HG03571 (cell line): Measurements from ENCODE around the gene PTPRCAP.
"Not testable (repeated sequence)": the region's sequence is repeated elsewhere in the genome, so short reads cannot be mapped to it uniquely, and the experiment has no call there.

Experiments
- ATAC-seq: cut with Tn5 transposase; IDR thresholded peaks from one replicate; pipeline ENCODE4 v1.9.1; 2021; ENCODE audit not compliant: unreplicated experiment

PTPRCAP gene

DNA sequence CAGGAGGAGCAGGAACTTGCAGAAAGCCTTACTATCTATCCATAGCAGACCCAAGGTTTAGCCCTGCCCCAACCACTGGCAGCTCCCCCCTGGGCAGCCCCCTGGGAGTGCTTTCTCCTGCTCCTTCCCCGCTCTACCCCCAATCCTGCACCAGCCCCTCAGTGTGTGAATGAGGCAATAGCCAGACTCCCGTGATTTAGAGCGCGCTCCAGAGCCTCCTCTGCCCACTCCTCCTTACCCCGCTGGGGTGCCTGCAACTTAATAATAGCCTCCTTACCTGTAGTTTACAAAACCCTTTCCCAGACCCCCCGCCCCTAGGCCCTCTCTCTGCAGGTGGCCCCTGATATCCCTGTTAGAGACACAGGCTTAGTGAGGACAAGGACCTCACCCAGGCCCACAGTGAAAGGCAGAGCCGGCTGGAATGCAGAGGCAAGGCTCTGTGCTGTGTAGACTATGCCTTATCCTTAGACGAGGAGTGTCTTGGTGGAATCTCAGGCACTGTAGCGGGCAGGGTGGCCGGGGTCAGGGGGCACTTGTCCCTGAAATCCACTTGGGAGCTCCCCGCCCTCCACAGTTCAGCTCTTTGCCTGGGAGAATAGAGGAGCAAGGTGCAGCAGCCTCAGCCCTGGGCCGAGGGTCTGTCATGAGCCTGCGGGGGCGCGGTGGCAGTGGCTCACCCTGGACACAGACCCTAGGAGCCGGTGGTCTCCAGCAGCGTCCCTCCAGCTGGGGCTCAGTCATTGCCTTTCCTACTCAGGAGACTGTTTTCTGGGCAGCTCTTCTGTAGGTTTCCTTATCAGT lies 26.3 kb downstream of the PTPRCAP start:
- no peak for ATAC-seq

DNA sequence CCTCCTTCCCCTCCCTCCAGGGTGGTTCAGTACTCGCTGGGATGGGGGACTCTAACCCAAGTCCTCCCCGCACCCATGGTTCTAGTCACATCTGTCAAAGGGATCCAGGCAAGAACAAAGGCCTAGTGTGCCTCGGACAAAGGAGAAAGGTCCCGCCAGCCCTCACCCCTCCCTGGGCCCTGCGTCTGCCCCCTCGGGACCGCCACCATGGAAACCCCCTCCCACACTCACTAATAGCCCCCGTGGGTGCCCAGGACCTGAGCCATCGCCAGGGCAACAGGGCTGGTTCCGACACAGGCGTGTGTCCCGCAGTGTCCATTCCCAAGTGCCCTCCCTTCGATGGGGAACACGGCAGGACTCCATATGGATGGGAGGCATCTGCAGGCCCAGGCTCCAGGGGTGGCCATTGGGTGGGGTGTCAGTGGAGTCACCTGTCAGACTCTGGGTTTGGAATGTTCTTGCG lies 27.1 kb downstream of the PTPRCAP start:
- no peak for ATAC-seq

DNA sequence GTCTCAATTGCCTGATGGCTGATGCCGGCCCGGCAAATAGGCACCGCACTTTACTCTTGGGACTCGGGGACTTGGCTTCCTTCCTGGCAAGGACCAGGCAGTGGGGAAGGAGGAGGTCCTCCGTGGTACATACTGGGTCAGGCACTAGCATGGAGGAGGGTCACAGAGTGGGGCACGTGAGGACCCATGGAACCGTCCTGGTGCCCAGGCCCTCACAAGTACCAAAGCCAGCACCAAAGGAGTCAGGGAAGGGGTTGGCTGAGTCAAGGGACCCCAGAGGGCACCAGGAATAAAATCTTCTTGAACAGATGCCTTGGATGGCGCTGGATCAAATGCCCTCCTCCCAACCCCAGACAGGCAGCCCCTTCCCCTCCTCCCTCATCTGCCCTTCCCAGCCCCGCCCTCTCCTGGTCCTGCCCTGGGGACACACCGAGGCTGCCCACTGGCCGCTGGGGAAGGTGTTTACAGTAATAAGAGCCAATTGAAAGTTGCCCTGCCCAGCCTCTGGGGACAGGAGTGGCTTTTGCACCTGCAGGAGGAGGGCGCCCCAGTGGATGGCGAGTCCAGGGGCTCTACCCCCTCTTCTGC lies 27.6 kb downstream of the PTPRCAP start:
- ATAC-seq = no peak

DNA sequence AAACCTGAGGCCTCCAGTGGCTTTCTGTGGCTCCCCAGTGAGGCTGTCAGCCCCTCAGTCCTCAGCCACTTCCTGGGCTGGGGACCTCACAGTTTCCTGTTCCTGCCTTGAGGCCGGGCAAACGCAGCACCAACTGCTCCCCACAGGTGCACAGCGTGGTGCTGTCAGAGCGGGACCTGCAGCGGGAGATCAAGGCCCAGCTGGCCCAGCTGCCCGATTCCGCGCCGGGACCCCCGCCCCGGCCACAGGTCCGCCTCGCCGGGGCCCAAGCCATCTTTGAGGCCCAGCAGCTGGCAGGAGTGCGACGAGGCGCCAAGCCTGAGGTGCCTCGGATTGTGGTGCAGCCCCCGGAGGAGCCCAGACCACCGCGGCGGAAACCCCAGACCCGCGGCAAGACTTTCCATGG lies 28.2 kb downstream of the PTPRCAP start:
- peak; percentile 50 for ATAC-seq

DNA sequence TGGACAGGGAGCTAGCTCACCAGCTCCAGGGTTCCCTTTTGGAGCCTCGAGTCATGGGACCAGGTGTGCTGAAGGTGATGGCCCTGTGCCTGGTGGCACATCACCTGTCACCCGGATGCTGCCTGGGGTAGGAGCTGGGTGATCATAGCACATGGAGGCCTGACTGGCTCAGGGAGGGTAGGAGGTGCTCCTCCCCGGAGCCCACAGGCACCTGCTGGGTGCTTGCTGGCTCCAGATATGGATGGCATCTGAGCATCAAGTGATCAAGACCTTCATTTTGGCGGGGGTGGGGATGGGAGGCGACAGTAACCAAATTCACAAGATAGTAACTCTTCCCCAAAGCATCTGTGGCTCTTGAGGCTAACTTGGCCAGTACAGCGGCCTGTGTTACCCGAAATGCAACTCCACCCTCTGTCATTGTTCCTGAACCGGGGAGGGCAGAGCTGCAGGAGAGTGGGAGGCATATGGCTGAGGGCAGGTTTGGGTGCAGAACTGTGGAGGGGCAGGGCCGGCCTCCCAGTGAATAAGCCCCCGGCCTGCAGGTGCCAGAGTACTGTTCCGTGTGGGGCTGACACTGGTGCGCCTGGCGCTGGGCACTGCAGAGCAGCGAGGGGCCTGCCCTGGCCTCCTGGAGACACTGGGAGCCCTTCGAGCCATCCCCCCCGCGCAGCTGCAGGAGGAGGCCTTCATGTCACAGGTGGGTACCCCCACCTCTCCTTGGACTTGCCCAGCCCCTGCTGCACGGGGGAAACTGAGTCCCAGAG lies 28.9 kb downstream of the PTPRCAP start:
- ATAC-seq = no peak

DNA sequence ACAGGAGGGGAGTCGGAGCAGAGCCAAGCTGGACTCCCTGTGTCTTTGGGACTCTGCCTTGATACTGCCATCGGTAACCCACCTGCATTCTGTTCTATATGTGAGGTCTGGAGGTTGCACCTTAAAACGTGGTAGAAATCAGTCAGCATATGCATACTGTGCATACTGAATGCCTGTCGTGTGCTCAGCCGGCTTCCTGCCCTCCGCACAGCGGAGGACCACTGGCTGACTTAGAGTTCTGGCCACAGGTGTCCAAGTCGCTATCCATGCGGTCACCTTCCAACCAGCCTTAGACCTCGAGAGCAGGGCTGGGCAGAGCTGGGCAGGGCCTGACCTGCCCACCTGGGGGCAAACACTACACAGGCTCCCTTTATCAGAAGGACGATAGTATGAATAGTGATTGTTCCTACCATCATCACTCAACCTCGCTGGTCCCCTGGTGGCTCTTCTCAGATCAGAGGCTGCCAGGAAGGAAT lies 29.8 kb downstream of the PTPRCAP start:
- ATAC-seq = no peak

DNA sequence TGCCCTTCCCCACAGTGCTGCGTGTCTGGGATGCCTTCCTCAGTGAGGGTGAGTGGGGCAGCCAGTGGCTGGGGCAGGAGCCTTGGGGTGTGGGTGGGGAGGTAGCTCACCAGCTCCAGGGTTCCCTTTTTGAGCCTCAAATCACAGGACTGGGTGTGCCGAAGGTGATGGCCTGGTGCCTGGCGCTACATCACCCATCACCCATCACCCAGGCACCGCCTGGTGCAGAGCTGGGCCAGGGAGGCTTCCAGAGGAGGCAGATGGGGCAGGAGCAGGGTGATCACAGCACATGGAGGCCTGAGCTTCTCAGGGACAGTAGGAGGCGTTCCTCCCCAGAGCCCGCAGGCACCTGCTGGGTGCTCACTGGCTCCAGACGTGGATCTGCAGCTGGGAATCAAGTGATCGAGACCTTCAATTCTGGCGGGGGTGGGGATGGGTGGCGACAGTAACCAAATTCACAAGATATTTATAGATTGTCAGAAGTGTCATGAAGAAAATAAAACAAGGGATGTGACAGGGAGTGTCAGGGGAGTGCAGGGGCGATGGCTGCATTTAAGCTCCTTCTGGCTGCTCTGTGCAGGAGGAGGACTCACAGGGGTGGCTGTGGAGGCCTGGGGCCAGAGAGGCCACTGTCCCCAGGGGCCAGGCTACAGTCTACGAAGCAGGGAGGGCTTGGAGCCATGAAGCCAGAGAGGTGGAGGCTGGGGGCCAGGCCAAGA lies 30.4 kb downstream of the PTPRCAP start:
- ATAC-seq = no peak

DNA sequence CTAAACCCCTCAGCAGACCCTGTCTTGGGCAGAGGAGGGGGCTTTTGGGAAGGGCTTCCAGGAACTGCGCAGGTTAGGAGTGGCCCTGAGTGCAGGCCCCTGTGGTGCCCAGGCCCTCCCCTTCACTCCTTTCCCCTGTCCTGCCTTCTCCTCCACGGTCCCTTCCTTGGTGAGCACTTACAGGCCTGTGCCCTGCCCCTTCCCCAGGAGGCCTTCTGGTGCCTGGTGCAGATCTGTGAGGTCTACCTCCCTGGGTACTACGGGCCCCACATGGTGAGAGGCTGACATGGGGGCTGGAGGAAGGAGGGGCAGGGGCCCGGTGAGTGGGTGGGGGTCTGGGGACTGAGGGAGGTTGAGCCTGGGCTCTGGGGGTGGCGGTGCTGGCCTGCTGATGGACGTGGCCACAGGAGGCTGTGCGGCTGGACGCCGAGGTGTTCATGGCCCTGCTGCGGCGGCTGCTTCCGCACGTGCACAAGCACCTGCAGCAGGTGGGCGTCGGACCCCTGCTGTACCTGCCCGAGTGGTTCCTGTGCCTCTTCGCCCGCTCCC lies 31.0 kb downstream of the PTPRCAP start:
- ATAC-seq = no peak

DNA sequence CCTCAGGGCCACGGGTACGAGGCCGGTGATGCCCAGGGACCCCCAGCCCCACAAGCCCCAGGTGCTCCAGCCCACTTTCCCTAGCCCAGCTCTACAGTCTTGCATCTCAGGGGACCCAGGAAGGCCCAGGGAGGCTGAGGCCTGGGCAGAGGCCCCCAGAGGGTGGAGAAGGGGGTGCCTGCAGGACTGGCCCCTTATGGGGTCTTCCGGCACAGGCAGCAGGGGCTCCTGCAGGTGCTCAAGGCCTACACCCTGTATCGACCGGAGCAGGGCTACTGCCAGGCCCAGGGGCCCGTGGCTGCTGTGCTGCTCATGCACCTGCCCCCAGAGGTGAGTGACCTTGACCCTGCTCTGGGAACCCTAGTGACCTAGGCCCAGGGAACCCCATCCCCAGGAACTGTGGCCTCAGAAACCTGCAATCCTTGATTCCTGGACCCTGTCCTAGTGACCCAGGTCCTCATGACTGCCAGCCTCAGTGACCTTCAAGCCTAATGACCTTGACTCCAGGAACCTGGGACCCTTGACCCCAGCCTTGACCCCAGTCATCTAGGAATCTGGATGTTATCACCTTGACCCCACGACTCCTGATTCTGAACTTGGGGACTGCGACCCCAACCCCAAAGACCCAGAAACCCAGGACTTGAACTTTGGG lies 31.7 kb downstream of the PTPRCAP start:
- ATAC-seq = no peak

DNA sequence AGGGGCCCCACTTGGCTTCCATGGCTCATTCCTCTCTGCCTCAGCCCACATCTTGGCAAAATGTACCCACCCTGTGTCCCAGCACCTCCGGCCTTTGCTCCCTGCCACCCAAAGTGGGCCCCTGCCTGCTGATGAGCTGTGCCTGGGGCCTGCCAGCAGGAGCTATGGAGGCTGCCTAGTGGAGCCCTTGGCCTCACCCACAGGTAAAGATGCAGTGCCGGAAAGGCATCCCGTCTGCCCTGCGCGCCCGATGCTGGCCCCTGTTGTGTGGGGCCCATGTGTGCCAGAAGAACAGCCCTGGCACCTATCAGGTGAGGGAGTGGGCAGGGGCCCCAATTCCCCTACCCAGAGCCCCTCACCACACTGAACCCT lies 32.3 kb downstream of the PTPRCAP start:
- ATAC-seq = no peak

DNA sequence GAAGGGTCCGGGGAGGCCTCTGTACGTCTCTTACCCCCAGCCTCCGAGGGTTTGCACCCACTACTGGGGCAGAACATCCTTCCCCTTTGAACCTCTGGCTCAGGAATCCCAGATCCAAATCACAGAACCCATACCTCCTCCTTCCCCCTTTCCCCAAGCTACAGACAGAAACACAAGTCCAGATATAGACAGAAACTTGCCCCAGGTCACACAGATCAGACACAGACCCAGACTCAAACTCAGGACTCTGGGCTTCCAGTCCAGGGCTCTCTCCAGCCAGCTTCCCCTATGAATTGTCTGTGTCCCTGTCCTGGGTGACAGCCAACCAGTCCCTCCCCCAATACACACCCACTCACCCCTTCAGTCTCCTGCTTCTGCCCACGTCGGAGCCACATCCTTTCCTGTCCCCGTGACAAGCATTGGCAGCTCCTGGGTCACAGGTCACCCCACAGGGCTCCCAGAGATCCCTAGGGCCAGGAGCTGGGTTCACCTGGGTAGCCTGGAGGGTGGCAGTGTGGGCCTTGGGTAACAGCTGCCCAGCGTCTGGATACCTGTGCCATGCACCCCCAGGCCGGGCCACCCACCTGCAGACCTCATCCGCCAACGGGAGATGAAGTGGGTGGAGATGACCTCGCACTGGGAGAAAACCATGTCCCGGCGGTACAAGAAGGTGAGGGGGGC lies 32.8 kb downstream of the PTPRCAP start:
- ATAC-seq = no peak

DNA sequence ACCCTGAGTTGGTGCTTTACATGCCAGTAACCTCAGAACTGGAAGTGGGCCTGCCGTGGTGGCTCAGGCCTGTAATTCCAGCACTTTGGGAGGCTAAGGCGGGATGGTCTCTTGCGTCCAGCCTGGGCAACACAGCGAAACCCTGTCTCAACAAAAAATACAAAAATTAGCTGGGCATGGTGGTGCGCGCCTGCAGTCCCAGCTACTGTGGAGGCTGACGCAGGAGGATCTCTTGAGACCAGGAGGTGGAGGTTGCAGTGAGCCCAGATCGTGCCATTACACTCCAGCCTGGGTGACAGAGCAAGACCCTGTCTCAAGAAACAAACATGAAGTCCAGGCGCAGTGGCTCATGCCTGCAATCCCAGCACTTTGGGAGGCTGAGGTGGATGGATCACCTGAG lies 34.4 kb downstream of the PTPRCAP start:
- not testable (repeated sequence) for ATAC-seq

DNA sequence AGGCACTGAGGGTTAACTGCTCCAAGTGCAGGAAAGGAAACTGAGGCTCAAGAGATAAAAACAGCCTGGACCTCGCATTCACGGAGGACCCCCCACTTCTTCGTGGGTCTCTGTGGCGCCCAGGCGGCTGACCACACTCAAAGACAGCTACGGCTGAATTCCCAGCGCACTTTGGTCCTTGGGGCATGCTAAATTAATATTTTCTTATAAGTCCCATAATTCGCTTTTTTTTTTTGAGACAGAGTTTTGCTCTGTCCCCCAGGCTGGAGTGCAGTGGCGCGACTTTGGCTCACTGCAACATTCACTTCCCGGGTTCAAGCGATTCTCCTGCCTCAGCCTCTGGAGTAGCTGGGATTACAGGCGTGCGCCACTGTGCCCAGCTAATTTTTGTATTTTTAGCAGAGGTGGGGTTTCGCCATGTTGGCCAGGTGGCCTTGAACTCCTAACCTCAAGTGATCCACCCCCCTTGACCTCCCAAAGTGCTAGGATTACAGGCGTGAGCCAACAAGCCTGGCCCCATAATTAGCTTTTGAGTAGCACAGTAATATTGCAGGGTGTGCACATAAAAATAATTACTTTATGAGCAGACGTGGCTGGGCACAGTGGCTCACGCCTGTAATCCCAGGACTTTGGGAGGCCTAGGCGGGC lies 35.2 kb downstream of the PTPRCAP start:
- not testable (repeated sequence) for ATAC-seq

DNA sequence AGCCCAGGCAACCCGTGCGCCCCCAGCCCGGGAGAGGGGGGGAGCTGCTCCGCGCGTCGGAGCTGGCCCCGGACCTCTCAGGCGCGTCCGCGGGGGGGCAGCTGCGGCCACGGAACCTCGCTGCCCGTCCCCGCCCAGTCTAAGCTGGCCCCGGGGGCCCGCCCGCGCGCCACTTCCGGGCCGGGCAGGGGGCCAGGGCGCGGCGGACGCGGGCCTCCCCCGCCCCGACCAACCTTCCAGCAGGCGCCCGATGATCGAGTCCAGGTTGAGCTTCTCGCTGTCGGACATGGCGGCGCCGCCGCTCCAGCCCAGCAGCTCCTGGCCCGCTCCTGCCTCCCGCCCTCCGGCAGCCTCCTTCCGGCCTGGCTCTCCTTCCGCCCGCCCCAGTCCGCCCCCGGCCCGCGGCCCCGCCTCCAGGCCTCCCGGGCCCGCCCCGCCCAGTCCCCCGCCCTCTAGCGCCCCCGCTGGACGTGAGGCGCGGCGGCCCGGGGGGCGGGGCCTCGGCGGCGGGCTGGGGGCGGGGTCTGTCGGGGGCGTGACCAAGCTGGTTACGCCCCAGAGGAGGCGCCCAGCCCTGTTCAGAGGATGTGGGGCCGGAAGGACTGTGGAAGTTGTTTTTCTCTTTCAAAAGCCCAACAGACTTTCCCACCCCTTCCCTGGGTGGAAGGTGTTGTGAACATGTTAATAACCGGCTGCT lies 35.8 kb downstream of the PTPRCAP start, which contains the start of gene PPP1CA:
Gene PPP1CA (minus strand): TSS at position 364 of the 697 bp plus-strand sequence. CDS start 76 bp downstream, at position 288.
- peak; percentile 48 for ATAC-seq

DNA sequence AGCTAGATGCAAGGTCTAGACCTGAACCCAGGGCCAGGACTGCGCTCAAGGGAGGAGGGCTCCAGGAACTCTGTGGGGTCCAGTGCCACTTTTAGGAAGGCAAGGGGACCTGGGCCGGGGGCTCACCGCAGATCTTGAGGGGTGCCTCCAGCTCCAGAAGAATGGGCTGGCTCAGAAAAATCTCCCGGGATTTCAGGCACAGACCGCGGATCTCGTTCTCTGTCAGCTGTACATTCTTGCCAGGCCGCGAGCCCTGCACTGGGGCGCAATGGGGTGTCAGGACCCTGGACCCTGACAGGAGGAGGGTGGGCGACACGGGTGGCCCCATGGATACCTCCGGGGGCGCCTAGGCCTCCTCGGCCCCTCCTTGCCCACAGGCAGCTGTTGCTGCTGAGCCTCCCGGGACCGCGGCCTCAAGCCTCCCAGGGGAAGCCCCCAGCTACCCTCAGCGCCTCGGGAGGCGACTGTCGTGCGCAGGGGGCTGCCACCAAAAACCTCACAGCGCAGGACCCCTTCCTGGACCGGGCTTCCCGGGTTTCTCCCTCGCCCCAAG lies 36.5 kb downstream of the PTPRCAP start:
- ATAC-seq = peak; percentile 9

DNA sequence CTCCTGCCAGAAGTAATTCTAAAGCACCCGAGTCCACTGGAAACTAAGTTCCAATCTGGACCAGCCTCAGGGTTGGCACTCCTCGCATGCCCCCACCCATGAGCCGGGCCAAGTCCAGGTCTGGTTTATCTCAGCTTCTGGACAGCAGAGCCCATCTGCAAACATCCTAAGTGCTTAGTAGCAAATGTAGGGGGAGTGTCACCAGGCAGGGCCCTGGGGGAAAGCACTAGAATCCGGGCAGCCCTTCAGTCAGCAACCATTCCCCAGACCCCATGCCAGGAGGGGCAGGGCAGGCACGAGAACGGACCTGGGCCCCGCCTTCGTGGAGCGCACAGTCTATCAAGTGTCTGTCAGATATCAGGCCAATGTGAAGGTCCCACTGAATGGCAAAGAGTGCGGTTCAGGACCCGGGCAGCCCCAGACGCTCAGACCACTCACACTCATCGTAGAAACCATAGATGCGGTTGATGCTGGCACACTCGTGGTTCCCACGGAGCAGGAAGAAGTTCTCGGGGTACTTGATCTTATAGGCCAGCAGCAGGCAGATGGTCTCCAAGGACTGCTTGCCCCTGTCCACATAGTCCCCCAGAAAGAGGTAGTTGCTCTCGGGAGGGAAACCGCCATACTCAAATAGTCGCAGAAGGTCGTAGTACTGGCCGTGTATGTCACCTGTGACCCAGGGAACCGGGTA lies 37.1 kb downstream of the PTPRCAP start:
- no peak for ATAC-seq

DNA sequence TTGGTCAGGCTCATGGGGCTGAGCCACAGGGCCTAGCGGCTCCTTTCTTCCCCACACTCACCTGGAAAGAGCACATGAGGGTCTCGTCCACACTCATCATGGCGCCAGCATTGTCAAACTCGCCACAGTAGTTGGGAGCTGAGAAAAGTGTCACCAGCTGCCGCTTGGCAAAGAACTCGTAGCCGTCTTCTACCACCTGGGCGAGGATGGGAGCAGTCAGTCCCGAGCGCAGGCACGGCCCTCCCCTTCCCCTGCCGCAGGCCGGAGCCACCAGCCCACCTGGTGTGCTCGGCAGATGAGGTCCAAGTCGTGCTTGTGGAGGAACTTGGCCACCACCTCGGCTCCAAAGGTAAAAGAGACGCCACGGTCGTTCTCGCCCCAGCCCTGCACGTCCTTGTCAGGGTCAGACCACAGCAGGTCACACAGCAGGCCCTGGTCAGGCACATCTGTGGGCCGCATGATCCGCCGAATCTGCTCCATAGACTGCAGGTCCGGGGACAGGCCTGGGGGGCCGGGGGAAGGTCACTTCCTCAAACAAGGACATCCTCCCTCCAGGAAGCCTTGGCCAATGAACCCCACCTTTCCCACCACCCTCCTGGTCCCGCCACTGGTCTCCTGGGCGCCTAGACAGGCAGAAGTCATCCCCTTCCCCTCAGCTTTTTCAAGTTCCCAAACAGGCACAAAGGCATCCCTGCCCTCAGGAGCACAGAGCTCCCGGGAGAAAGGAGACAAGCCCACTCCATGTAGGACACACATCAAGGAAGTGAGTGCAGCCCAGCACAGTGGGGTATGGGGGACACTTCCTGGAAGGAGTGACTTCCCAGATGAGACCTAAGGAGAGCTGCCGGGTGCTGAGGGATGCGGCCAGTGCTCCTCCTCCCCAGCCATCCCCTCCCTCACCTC lies 38.6 kb downstream of the PTPRCAP start:
- ATAC-seq = no peak
